ENCODE measurements around the gene USP17L30. TPM values are rescaled to one million over a fixed set of nuclear protein-coding genes. Genes with fewer than 3 reads are reported as not detected.
A peak's percentile ranks its signal among the peaks of the same experiment; 100 is the strongest.
"Not testable (repeated sequence)": the region's sequence is repeated elsewhere in the genome, so short reads cannot be mapped to it uniquely, and the experiment has no call there.

Gene USP17L30, protein sequence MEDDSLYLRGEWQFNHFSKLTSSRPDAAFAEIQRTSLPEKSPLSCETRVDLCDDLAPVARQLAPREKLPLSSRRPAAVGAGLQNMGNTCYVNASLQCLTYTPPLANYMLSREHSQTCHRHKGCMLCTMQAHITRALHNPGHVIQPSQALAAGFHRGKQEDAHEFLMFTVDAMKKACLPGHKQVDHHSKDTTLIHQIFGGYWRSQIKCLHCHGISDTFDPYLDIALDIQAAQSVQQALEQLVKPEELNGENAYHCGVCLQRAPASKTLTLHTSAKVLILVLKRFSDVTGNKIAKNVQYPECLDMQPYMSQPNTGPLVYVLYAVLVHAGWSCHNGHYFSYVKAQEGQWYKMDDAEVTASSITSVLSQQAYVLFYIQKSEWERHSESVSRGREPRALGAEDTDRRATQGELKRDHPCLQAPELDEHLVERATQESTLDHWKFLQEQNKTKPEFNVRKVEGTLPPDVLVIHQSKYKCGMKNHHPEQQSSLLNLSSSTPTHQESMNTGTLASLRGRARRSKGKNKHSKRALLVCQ
- not detected for total RNA-seq

DNA sequence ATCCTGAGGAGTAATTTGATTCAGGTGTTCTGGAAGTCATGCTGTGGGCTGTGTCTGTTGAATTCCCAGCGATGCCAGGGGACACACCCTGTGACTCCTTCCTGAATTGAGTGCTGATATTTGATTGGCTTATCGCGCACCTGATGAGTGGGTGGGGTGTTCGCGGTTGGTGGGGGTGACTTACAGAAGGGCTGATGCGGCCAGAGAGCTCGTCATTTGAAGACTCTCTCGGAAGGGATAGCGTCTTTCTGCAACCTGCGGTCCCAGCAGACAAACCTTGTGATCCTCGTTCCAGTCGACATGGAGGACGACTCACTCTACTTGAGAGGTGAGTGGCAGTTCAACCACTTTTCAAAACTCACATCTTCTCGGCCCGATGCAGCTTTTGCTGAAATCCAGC lies at the start of gene USP17L30:
Gene USP17L30 (plus strand): TSS at position 301 of the 400 bp plus-strand sequence. CDS start 0 bp downstream, at position 301.
- H3K4me3 Mint-ChIP-seq; H3K36me3 Mint-ChIP-seq (ENCODE audit: low read depth); CTCF ChIA-PET; POLR2A ChIA-PET; H3K27me3 Mint-ChIP-seq; DNase-seq; H3K27ac Mint-ChIP-seq; H3K9me3 Mint-ChIP-seq; H3K4me1 Mint-ChIP-seq: not testable (repeated sequence)

DNA sequence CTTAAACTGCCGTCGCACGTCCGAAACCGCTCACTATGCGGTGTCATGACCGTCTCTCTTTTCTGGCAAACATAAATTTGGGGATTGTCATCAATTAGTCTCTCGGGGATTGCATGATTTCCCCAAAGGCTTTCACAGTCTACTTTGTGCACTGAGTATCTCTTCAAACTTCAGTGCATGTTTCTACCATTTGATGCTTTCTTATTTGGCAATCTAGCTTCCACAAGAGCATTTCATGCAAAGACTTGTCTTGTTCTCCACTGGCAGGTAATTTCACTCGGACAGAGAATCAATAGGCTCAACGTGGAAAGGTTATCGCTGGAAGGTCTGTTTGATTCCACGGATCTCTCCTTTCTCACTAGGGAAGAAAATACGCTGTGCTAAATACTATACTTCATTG lies 38.7 kb upstream of the USP17L30 start:
- not testable (repeated sequence) for H3K4me1 Mint-ChIP-seq, DNase-seq

DNA sequence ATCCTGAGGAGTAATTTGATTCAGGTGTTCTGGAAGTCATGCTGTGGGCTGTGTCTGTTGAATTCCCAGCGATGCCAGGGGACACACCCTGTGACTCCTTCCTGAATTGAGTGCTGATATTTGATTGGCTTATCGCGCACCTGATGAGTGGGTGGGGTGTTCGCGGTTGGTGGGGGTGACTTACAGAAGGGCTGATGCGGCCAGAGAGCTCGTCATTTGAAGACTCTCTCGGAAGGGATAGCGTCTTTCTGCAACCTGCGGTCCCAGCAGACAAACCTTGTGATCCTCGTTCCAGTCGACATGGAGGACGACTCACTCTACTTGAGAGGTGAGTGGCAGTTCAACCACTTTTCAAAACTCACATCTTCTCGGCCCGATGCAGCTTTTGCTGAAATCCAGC lies 38.1 kb upstream of the USP17L30 start, which contains the start of gene USP17L24:
Gene USP17L24 (plus strand): TSS at position 301 of the 400 bp plus-strand sequence. CDS start 0 bp downstream, at position 301.
- H3K27me3 Mint-ChIP-seq; CTCF ChIA-PET; H3K36me3 Mint-ChIP-seq (ENCODE audit: low read depth): not testable (repeated sequence)

More for the DNA sequence above, 38.7 kb upstream of the USP17L30 start:
- H3K27ac Mint-ChIP-seq; H3K36me3 Mint-ChIP-seq (ENCODE audit: low read depth); CTCF ChIA-PET; POLR2A ChIA-PET; H3K4me3 Mint-ChIP-seq; H3K9me3 Mint-ChIP-seq; H3K27me3 Mint-ChIP-seq: not testable (repeated sequence)

DNA sequence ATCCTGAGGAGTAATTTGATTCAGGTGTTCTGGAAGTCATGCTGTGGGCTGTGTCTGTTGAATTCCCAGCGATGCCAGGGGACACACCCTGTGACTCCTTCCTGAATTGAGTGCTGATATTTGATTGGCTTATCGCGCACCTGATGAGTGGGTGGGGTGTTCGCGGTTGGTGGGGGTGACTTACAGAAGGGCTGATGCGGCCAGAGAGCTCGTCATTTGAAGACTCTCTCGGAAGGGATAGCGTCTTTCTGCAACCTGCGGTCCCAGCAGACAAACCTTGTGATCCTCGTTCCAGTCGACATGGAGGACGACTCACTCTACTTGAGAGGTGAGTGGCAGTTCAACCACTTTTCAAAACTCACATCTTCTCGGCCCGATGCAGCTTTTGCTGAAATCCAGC lies 33.3 kb upstream of the USP17L30 start, which contains the start of gene USP17L25:
Gene USP17L25 (plus strand): TSS at position 301 of the 400 bp plus-strand sequence. CDS start 0 bp downstream, at position 301.
- H3K9me3 Mint-ChIP-seq; H3K36me3 Mint-ChIP-seq (ENCODE audit: low read depth); H3K27ac Mint-ChIP-seq; DNase-seq; POLR2A ChIA-PET; H3K4me1 Mint-ChIP-seq; H3K27me3 Mint-ChIP-seq; H3K4me3 Mint-ChIP-seq; CTCF ChIA-PET: not testable (repeated sequence)

More for the DNA sequence above, 38.1 kb upstream of the USP17L30 start, which contains the start of gene USP17L24:
- H3K4me1 Mint-ChIP-seq, H3K4me3 Mint-ChIP-seq, DNase-seq, H3K27ac Mint-ChIP-seq, H3K9me3 Mint-ChIP-seq, POLR2A ChIA-PET: not testable (repeated sequence)

DNA sequence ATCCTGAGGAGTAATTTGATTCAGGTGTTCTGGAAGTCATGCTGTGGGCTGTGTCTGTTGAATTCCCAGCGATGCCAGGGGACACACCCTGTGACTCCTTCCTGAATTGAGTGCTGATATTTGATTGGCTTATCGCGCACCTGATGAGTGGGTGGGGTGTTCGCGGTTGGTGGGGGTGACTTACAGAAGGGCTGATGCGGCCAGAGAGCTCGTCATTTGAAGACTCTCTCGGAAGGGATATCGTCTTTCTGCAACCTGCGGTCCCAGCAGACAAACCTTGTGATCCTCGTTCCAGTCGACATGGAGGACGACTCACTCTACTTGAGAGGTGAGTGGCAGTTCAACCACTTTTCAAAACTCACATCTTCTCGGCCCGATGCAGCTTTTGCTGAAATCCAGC lies 28.6 kb upstream of the USP17L30 start, which contains the start of gene USP17L26:
Gene USP17L26 (plus strand): TSS at position 301 of the 400 bp plus-strand sequence. CDS start 0 bp downstream, at position 301.
- H3K4me1 Mint-ChIP-seq; POLR2A ChIA-PET; H3K27me3 Mint-ChIP-seq; H3K27ac Mint-ChIP-seq; H3K9me3 Mint-ChIP-seq; CTCF ChIA-PET; DNase-seq; H3K4me3 Mint-ChIP-seq; H3K36me3 Mint-ChIP-seq (ENCODE audit: low read depth): not testable (repeated sequence)

DNA sequence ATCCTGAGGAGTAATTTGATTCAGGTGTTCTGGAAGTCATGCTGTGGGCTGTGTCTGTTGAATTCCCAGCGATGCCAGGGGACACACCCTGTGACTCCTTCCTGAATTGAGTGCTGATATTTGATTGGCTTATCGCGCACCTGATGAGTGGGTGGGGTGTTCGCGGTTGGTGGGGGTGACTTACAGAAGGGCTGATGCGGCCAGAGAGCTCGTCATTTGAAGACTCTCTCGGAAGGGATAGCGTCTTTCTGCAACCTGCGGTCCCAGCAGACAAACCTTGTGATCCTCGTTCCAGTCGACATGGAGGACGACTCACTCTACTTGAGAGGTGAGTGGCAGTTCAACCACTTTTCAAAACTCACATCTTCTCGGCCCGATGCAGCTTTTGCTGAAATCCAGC lies 23.8 kb upstream of the USP17L30 start, which contains the start of gene USP17L5:
Gene USP17L5 (plus strand): TSS at position 301 of the 400 bp plus-strand sequence. CDS start 0 bp downstream, at position 301.
- H3K9me3 Mint-ChIP-seq; H3K27ac Mint-ChIP-seq; POLR2A ChIA-PET; H3K27me3 Mint-ChIP-seq; CTCF ChIA-PET; H3K36me3 Mint-ChIP-seq (ENCODE audit: low read depth); DNase-seq; H3K4me1 Mint-ChIP-seq; H3K4me3 Mint-ChIP-seq: not testable (repeated sequence)

DNA sequence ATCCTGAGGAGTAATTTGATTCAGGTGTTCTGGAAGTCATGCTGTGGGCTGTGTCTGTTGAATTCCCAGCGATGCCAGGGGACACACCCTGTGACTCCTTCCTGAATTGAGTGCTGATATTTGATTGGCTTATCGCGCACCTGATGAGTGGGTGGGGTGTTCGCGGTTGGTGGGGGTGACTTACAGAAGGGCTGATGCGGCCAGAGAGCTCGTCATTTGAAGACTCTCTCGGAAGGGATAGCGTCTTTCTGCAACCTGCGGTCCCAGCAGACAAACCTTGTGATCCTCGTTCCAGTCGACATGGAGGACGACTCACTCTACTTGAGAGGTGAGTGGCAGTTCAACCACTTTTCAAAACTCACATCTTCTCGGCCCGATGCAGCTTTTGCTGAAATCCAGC lies 19.1 kb upstream of the USP17L30 start, which contains the start of gene USP17L27:
Gene USP17L27 (plus strand): TSS at position 301 of the 400 bp plus-strand sequence. CDS start 0 bp downstream, at position 301.
- H3K27me3 Mint-ChIP-seq; H3K27ac Mint-ChIP-seq; H3K4me1 Mint-ChIP-seq; POLR2A ChIA-PET; DNase-seq; H3K36me3 Mint-ChIP-seq (ENCODE audit: low read depth); CTCF ChIA-PET; H3K9me3 Mint-ChIP-seq; H3K4me3 Mint-ChIP-seq: not testable (repeated sequence)

DNA sequence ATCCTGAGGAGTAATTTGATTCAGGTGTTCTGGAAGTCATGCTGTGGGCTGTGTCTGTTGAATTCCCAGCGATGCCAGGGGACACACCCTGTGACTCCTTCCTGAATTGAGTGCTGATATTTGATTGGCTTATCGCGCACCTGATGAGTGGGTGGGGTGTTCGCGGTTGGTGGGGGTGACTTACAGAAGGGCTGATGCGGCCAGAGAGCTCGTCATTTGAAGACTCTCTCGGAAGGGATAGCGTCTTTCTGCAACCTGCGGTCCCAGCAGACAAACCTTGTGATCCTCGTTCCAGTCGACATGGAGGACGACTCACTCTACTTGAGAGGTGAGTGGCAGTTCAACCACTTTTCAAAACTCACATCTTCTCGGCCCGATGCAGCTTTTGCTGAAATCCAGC lies 14.3 kb upstream of the USP17L30 start, which contains the start of gene USP17L28:
Gene USP17L28 (plus strand): TSS at position 301 of the 400 bp plus-strand sequence. CDS start 0 bp downstream, at position 301.
- H3K27ac Mint-ChIP-seq; H3K4me3 Mint-ChIP-seq; POLR2A ChIA-PET; H3K4me1 Mint-ChIP-seq; H3K9me3 Mint-ChIP-seq; DNase-seq; H3K27me3 Mint-ChIP-seq; CTCF ChIA-PET; H3K36me3 Mint-ChIP-seq (ENCODE audit: low read depth): not testable (repeated sequence)

DNA sequence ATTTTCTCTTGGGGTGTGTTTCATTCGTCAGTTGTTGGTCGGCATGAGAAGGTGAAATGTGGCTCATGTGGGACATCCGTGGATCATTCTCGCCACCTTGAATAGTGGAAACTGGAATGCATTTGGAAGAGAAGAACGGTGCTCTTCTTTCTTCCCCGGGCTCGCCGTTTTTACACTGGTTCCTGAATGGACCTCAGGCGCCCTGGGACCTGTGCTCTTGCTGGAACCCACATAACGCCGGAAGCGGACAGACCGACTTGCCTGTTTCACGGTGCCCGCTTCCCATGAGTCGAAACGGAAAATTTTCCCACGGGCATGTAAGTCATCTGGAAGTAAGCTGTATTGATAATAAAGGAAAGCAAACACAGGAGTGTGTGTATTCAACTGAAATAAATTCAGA lies 12.1 kb upstream of the USP17L30 start:
- POLR2A ChIA-PET; DNase-seq; H3K27ac Mint-ChIP-seq; H3K9me3 Mint-ChIP-seq; H3K4me1 Mint-ChIP-seq; H3K36me3 Mint-ChIP-seq (ENCODE audit: low read depth); CTCF ChIA-PET; H3K4me3 Mint-ChIP-seq; H3K27me3 Mint-ChIP-seq: not testable (repeated sequence)

DNA sequence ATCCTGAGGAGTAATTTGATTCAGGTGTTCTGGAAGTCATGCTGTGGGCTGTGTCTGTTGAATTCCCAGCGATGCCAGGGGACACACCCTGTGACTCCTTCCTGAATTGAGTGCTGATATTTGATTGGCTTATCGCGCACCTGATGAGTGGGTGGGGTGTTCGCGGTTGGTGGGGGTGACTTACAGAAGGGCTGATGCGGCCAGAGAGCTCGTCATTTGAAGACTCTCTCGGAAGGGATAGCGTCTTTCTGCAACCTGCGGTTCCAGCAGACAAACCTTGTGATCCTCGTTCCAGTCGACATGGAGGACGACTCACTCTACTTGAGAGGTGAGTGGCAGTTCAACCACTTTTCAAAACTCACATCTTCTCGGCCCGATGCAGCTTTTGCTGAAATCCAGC lies 9.6 kb upstream of the USP17L30 start, which contains the start of gene USP17L29:
Gene USP17L29 (plus strand): TSS at position 301 of the 400 bp plus-strand sequence. CDS start 0 bp downstream, at position 301.
- H3K27me3 Mint-ChIP-seq; H3K4me1 Mint-ChIP-seq; H3K4me3 Mint-ChIP-seq; H3K27ac Mint-ChIP-seq; CTCF ChIA-PET; H3K36me3 Mint-ChIP-seq (ENCODE audit: low read depth); POLR2A ChIA-PET; DNase-seq; H3K9me3 Mint-ChIP-seq: not testable (repeated sequence)

DNA sequence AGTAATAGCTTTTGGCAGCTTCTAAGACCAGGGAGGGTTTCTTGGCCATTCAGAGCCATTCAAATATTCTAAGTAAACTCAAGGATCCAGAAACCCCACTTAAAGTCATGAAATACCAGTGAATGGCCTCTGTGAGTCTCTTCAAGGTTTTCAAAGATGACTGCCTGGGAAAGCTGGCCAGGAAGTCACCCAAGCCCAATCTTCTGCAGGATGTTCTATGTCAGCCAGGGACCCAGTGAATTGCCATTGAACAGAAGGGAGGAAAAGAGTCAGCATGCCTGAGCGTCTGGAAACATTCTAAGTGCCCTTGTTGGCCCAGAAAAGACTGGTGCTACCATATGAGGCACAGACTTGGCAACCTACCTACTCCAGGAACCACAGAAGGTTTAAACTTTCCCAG lies 17.0 kb downstream of the USP17L30 start:
- CTCF ChIA-PET: not testable (repeated sequence)

DNA sequence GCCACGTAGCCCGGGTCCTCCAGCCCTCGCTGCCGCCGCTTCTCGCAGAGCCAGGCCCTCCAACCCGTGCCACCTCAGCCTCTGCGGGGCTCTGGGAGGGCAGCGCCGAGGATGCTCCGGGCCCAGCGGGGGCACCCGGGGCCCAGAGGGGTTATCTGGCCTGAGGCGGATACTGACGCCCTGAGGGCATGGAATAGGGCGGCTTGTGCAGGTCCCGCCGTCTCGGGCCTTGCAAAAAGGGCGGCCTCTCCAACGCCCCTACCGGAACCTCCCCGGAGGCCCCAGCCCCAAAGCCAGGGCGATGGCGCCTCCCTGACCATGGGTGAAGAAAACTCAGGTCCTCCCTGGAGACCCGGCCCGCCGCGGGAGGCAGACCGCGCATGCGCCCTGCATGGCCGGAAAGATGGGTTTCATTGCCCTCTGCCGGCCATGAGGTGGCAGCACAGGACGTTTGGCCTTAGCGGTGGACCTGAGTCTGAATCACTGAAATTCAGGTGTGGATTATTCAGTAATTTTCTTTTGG lies 18.1 kb downstream of the USP17L30 start:
- peak overlapping the region; percentile 52 for H3K4me3 Mint-ChIP-seq
- POLR2A ChIA-PET; H3K36me3 Mint-ChIP-seq (ENCODE audit: low read depth); H3K27ac Mint-ChIP-seq; H3K4me1 Mint-ChIP-seq; CTCF ChIA-PET; H3K9me3 Mint-ChIP-seq; H3K27me3 Mint-ChIP-seq: not testable (repeated sequence)
- peak; percentile 56 for DNase-seq

More for the DNA sequence above, 17.0 kb downstream of the USP17L30 start:
- H3K27ac Mint-ChIP-seq; POLR2A ChIA-PET; H3K4me1 Mint-ChIP-seq; H3K27me3 Mint-ChIP-seq; DNase-seq; H3K9me3 Mint-ChIP-seq; H3K4me3 Mint-ChIP-seq; H3K36me3 Mint-ChIP-seq (ENCODE audit: low read depth): not testable (repeated sequence)

DNA sequence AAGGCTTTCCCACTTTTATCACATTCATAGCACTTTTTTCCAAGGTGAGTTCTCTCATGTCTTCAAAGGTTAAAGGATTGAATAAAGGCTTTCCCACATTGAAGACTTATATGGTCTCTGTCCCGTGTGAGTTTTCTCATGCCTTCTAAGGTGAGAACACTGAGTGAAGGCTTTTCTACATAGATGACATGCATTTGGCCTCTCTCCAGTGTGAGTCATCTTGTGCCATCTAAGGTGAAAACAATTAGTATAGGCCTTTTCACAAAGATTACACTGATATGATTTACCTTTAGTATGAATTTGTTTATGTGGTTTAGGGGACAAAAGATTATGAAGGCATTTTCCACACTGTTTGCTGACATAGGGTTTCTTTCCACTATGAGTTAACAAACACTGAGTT lies 21.2 kb downstream of the USP17L30 start:
- Mint-ChIP-seq H3K9me3 (no peaks in the 10 kb centered on the region), H3K4me3 (no peak overlapping the region)
- POLR2A ChIA-PET: no interaction called here

More for the DNA sequence above, 21.2 kb downstream of the USP17L30 start:
- peaks cover 2% of the 10 kb centered on the region for H3K4me1 Mint-ChIP-seq
- no peak overlapping the region for H3K27ac Mint-ChIP-seq
- H3K27me3 Mint-ChIP-seq: no peaks in the 10 kb centered on the region
- no peaks in the 10 kb centered on the region for H3K36me3 Mint-ChIP-seq (ENCODE audit: low read depth)
- DNase-seq: no peak
- CTCF ChIA-PET: no interaction called here

All from activated CD4-positive, alpha-beta T cell treated with anti-CD3 and anti-CD28 coated beads, Interleukin-2, amount 10 ng/mL, durations not matched to agents 7 days and 5 days (primary cell).